Myometrial cell (primary cell): ENCODE data around the gene DCLK2. TPM values are rescaled to one million over a fixed set of nuclear protein-coding genes. Genes with fewer than 3 reads are reported as not detected.

Experiments used
- total RNA-seq: library from RNA; depleted of rRNA; stranded (reverse); fragments of >200 nt; gene quantifications from 2 replicates; pipeline ENCODE4 v1.2.3, GENCODE V29; 2015

DCLK2 gene
- total RNA-seq: 1.2 and 3.5 TPM in 2 replicates

GRCh38 chr4:150078041-150078578, at the start of gene DCLK2:
Gene DCLK2 (plus strand): TSS chr4:150078445. CDS start chr4:150079028, 583 bp downstream.

